NCI-H187 (cell line): ENCODE measurements around the gene DCTN3.

ENCODE experiments used
- DNase-seq, 2 experiments: peaks; one replicate each; lab custom pipeline; 2025; lab: John Stamatoyannopoulos, UW

Gene DCTN3

DNA sequence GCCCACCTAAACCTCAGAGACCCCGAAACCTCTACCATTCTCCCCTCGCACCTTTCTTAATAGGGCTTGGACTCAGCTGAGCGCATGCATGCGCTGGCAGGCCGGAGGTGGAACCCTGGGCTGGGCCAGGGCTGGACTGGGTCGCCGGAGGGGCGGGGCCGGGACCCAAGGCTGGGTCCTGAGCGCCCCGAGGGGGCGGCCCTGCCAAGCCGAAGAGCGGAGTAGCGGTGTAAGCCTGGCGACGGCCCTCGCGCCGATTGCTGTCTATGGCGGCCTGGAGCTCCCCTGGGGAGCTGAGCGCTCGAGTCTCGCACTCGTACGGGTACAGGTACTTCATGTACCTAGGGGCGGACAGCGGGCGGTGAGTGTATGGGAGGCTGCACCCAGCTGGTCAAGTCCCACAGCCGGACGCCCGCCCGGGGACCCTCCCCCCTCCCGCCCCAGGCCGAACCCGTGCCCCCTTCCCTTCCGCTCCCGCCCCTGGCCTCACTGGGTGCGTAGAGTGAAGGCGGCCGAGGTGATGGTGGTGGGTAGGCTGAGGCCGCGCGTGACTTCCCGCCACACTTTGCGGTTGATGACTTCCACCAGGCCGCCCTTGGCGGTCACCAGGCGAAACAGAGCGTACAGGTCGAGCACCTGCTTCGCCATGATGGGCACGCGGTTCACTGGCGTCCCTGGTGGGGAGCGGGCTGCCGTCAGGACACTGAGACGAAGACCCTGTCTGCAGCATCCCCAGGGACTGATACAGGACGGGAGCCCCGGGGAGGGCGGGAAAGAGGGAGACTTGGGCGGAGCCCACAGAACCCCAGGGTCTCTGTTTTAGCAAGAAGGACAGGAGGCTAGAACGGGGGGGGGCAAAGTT lies 3.3 kb upstream of the DCTN3 start:
- no peak for DNase-seq

DNA sequence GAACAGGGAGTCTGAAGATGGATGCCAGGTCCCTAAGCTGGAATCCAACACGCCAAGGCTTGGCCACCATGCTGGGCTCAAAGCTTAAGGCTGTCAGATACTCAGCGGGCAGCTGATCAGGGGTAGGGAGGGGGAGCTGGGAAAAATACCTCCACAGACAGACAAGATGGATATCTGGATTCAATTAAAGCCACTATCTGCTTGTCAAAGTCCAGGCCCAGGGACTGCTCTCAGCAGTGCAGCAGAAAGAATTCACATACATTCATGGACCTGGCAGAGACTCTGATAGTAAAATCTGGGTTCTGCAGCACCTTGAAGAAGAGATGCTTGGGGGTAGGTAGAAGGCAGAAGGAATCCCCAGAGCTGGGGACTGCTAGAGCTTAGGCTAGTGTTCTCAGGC lies 5.2 kb downstream of the DCTN3 start:
- DNase-seq: no peak

DNA sequence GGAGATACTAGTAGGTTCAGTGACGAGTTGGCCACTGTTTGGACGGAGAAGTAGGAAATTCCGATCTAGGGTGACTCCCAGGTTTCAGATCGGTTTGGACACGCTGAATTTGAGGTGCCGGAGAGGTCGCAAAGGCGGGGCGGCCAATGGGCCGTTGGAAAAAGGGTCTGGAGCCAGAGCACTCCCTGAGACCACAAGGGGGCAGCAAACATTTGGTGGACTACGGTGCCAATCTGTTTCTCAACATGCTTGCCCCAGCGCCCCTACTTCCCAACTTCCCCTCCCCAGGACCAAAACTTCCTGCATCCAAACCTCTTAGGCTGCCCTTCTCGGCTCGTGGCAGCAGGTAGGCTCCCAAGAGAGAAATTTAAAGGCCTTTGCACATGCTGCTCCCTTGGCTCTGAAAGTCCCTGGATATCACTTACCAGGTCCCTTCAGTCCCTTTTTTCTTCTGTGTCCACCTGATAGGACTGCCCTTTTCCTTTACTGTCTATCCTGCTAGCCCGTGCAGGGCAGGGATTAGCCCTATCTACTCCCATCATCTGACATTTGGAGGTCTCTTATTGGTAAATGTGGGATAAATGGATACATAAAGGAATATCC lies 7.4 kb downstream of the DCTN3 start:
- peak; percentile 21 to 47 for DNase-seq

DNA sequence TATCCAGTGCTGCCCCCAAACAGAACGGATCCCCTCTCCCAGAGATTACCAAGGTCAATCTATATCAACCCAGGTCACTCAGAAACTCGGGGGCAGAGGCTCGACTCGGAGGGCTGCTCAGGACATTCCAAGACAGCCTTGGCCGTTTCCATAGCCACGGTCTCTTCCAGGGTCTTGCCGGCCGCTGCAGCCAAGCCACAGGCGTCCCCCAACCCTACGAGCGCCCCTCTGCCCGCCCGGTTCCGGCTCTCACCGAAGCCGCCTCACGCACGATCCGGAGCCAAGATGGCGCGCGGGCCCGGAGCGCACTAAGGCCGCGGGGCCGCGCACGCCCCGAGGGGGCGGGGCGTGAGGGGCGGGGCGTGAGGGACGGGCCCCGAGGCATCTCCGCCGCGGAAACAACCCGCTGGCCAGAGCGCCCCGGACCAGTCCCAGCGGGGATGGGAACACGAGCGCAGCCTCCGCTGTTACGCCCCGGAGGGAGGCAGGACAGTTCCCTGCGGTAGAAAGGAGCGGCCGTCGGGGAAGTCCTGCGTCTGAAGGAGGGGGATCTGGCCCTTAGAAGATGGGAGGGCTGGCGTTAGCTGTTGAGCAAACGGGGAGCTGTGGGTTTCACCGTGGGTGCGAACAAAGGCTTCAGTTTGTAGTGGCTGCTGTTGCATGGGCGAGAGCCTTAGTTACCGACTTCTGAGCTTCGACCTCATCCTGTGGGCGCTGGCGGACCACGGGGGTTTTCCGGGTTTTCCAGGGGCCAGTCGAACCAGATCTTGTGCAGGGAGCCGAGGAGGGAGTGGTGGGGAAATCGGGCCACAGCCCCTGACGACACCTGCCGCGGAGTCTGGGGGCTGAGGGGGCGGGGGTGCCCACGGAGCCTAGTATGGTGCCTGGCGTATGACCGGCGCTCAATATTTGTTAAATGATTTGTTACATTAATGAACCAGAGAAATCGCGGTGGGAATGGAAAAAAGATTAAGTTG lies 8.2 kb downstream of the DCTN3 start, which contains the start of gene RPP25L:
Gene RPP25L, minus strand, starts transcription at position 287 of the 977 bp plus-strand sequence. CDS start 801 bp downstream, outside the sequence.
- peak; percentile 39 to 46 for DNase-seq

DNA sequence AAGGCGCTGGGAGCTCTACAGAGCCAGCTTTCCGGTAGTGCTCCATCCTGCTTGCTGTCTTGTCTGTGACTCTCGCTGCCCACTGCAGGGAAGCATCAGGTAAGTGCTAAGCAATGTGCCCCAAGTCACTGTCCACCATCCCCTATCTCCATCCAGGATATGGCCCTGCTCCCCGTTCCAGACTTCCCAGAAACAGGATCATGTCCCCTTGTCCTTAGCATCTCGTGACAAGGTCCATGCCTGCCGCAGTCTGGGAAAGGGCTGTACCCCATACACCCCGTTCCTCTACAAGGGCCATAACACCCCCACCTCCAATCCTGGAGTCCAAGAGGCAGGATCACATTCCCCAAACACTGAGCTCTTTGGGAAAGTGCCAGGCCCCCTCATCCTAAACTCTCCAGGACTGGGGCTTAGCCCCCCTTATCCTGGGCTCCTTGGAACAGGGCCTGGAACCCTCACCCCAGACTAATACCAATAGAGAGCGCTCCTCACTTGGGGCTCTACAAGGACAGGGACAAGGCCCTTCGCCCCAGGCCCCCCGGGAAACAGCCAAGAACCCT lies 9.0 kb downstream of the DCTN3 start:
- DNase-seq: no peak

DNA sequence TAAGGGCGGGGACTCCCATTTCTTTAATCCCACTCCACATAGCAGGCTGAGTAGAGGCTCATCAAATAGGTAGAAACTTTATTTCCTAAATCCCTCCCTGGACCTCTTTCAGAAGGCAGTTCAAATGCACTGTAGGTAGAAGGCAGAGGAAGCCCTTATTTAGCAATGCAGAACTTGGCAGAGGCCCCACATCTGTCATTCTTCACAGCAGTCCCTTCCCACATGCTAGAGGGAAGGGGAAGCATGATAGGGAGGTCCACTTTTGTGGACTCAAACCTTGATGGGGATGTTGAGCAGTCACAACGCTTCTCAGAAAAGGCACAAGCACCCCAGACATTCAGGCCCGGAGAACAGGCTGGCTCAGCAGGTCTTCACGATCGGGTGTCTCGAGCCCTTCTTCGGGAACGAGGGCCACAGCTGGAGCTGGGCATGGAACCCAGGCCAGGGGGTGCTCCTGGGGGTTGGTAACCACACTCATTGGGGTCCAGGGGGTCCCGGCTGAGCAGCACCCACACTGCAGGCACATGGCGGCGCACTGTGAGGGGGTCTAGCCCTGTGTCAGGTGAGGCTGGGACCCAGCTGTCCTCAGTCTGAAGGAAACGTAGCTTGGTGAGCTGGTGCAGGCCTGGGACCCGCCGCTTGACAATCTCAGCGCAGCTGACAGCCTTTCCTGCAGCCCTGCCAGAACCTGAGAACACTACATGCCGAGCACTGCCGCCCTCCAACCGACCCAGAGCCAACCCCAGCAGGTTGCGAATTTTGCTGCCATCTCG lies 9.7 kb downstream of the DCTN3 start:
- no peak for DNase-seq

DNA sequence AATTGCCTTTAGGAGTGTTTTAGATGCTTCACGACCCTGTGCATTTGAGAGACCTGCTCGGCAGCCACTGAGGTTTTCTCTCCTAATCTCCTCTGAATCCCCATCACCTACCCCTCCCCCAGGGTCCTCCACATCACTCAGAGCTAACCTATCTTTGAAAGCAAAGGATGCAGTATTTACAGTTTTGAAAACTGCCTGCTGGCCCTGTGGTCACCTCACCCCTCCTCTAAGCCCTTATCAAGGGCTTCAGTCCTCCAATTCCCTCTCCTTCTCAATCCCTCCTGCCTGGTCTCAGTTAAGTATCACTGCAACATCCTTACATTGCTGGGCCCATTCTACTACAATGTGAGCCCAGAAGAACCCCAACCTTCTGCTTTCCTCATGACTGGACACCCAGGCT lies 13.0 kb downstream of the DCTN3 start:
- no peak for DNase-seq

DNA sequence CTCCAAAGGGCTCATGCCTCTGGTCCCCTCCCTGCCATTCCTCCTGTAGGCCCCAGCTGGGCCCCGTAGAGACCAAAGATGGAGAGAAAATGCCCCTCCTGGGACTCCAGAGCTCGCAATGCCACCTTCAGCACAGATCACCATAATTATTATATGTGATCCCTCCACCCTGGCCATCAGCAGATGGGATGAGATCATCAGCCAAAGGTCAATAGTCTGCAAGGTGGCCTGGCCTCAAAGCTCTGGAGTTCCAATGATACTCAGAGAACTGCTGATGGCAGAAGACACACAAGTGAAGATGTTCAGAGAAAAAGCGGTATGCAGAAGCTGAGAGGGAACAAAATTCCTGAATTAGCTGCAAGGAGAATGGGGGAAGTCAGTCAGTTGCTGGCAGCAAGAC lies 13.4 kb downstream of the DCTN3 start:
- DNase-seq: no peak

DNA sequence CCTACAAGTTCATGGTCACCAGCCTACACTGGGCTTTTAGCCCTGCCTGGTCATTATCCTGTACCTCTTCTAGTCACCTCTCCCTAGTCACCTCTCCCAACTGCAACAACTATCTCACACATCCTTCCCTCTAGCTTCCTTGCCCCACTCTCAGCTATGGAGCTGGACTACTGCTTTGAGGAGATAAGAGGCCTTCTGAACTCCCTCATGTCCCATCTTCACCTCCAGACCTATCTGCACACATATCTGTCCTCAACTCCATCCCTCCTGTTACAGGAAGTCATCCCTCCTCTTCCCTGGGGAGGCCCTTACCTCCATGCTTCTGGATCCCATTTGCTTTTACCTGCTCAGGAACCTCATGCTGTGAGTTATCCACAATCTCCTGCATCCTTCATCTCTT lies 14.1 kb downstream of the DCTN3 start:
- no peak for DNase-seq

DNA sequence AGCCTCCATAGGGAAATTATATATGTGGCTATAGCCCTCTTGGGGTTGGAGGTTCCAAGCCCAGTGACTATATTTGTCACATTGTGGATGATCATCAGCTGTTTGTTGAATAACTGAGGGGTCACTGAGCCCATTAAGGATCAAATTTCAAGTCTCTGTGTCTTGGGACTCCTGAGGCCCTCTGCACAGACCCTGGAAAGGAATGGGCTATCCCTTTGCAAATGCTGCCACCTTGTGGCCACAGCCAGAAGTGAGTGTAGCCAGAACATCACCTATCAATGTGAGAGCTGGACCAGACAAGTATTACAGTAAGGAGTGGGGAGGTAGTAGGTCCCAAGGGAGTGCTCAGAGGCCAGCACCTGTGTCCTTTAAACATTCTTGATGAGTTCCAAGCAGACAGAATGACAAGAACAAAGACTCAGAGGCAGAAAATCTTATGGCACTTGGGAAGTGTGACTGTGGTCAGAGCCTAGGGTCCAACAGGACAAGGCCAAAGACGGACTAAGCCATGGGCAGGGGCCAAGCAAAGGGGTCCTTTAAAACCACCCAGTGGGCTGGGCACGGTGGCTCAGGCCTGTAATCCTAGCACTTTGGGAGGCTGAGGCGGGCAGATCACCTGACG lies 16.6 kb downstream of the DCTN3 start:
- DNase-seq: peak; percentile 25 to 33

DNA sequence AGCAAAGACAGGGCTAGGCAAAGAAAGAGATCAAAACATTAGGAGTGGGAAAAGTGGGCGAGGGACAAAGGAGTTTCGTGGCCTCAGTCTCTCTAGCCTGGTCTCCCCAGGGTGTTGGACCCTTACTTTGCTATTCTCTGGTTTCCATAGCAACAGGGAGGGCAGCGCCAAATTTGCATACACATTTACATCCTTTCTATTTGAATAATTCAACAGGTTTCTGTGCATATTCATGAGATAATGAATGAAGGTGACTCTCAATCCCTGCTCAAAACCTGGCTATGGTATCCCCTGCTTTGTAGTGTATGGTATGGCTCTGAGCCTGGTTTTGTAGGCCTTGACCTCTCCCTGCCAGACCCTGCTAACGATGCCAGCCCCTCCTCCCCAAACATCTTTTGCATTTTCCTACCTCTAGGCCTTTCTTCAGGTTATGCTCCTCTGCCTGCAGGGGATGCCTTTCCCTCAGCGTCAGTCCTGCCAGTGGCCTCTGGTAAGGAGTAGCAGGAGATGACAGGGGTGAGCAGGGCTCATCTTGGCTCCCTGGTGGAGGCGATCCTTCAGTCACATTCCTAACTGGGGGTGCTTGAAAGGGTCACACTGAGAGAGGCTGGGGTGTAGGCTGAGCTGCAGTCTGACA lies 18.2 kb downstream of the DCTN3 start:
- DNase-seq: no peak

DNA sequence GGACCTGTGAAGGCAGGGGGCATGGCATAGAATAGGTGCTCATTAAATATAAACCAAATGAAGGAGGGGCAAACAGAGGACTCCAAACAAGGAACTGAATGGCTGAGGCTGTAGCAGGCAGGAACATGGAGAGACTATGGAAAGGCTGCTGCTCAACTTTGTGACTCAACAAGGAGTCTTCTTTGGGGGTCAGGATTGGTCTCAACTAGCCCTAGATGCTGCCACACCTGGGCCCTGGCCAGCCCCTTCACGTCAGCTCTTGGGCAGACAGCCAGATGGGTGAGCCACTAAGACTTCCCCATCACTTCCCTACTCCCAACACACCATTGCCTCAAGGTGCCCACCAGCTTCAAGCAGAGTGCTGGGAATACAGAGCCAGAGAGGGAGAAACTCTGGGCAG lies 19.4 kb downstream of the DCTN3 start:
- no peak for DNase-seq

DNA sequence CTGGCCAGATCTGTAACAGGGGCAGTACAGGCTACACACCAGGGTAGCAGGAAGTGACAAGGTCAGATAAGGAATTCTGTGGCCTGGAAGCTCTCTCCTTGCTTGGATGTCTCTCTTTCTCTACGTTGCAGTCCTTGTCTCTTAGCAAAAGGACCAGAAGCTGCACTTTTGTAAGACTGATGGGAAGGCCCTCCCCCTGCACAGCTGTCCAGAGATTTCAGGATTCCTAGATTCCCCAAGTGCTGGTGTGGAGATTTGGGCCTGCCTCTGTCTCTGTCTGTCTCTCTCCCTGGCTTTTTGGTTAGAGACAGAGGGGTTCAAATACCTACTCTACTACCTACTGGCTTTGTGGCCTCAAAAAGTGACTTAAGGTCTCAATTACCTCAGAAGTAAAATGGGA lies 20.7 kb downstream of the DCTN3 start:
- no peak for DNase-seq

DNA sequence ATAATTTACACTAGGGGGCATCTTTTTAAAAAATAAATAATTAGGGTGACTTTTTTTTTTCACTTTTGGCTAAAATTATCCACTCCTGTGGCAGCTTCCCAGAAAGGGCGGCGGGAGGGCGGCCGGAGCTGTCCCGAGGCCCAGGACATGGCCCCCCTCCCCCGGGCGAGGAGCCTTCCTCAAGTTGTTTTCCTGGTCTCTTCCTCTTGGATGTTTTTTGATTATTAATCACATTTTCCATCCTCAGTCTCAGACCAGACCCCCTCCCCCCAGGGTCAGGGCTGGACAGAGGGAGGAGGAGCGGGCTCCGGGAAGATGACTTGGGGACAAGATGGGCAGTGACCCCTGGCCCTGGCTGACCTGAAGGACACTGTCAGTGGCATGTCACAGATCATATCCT lies 26.1 kb downstream of the DCTN3 start:
- no peak for DNase-seq

DNA sequence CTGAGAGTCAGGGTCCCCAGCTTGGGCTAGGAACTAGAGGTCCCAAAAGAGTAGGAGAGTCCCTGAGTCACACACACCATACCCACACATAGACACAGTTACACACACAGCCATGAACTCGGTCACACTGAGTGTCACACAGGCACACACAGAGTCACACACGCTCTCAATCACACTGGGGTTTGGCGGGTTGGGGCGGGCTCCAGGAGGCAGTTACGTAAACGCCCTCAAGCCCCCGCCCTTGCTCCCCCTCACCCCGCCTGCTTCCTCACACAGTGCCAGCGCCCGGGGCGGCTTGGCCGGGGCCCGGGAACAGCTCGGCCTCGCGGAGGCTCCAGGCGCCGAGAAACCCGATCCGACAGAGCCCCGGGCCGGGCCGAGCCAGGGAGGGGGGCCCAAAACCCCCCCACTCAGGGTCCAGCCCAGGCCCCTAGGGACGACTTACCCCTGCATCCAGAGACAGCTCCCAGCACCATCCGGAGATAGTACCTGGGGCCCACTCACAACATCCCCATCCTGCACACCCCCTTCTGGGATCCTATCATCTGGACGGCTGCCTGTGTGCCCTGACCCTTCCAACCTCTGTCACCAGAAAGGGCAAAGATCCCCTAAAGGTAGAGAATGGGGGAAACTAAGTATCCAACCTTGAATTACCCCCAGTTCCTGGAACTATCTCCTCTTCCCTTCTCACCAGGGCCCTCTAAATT lies 27.2 kb downstream of the DCTN3 start:
- DNase-seq: no peak

DNA sequence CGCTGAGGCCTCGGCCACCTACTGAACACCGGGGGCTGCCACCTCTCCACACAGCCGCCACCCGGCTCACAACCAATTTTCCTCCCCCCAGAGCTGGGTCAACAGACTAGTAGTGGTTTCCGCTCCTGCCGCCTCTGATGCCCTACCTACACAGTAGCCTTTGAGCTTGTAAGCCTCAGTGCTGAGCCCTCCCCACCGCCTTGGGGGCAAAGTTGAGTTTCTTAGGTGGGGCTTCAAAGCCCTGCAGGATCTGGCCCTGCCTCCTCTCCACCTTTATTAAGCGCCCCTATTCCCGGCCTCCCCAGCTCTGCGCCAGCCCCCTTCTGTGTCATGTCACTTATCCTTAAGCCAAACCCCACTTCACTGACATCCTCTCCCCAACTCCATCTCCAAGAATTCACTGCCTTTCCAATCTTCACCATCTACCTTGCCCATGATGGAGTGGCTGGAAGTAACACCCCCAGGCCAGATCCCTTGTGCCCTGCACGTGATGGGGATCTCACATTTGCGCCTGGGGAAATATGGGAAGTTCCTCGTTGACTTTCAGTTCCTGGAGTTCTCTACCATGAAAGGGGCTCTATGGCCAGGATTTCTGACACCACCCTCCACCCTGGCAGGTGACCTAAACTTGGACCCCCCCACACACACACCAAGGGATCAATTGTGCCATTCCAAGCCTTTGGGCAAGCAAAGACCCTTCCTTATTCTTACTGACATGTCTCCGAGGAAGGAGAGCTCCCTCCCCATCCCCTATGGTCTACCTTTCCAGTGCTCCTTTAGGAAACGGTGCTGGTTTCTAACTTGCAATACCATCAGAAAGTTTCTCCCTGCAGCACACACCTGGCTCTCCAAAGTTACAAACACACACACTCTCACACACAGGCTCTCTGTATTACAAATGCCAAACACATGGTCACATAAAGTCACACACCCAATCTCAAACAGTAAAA lies 28.1 kb downstream of the DCTN3 start:
- DNase-seq: no peak

DNA sequence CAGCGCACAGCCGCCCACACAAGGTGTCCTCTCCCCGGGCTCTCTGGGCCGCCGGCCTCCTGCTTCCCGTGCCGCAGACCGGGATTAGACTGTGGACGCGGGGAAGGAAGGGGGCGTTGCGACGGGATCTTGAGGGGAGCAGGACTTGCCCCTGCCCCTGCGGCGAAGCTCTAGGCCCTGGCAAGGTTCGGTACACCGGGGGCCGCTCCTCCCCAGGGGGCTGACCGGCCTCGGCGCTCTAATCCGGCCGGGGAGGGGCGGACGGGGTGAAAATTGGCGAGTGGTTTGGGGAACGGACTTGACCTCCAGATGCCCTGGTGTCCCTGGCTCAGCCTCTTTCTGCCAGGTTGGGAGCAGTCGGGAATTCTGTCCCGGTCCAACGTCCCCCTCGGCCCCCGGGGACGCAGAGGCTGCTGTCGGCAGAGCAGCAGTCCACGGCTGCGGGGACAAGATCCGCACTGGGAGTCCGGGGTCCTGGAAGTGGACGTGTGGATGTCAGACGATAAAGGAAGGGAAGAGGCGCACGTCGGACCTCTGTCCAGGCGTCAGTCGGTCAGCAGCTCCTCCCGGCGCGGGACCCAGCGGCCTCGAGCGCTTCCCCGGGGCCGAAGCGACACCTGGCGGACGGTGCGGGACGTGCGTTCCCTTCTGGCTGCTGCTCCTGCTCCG lies 28.9 kb downstream of the DCTN3 start:
- DNase-seq: peak in 1 of 2 experiments; percentile 7
